Breast epithelium (tissue), 4 donors: ENCODE measurements around the gene EHMT2. TPM values are rescaled to one million over a fixed set of nuclear protein-coding genes. Genes with fewer than 3 reads are reported as not detected.

Source experiments
- DNase-seq, 2 donors: peaks; one replicate each; pipeline ENCODE4 v3.0.0-alpha.2; 2019; ENCODE audit warnings: low spot score in 2 of 2
- H3K27ac ChIP-seq, 2 donors: fragments of 200-600 bp; sonication (generic) in 1 of 2; one replicate each; pipeline ENCODE4 v1.5.1; 2016 to 2019; ENCODE audit warnings: mild to moderate bottlenecking in 1 of 2
- H3K27me3 ChIP-seq, 2 donors: fragments of 200-600 bp; sonication (generic) in 1 of 2; one replicate each; pipeline versions ENCODE4 v1.5.1 to v1.6.0; 2017 to 2019; ENCODE audit warnings: control low read depth in 1 of 2, mild to moderate bottlenecking in 1 of 2
- H3K36me3 ChIP-seq: fragments of 200-600 bp; one replicate; pipeline ENCODE4 v1.5.1; 2019
- H3K4me1 ChIP-seq, 2 donors: fragments of 200-600 bp; sonication (generic); one replicate each; pipeline ENCODE4 v1.5.1; 2016 to 2019; ENCODE audit warnings: control low read depth in 1 of 2
- H3K4me3 ChIP-seq, 3 donors: fragments of 200-600 bp; sonication (generic); 1 replicate in 2 of 3; 2 replicates in 1 of 3; pipeline ENCODE4 v1.5.1; 2016 to 2019; ENCODE audit warnings: mild to moderate bottlenecking in 3 of 3, moderate library complexity in 2 of 3
- H3K9me3 ChIP-seq, 2 donors: fragments of 200-600 bp; sonication (generic) in 1 of 2; one replicate each; pipeline ENCODE4 v1.5.1; 2016 to 2019; ENCODE audit warnings: control low read depth in 1 of 2
- POLR2A ChIP-seq: fragments of 450-650 bp; IDR thresholded peaks from one replicate; pipeline ENCODE4 v1.6.1; 2016; ENCODE audit warnings: antibody characterized with exemption, mild to moderate bottlenecking, moderate library complexity
- POLR2AphosphoS5 ChIP-seq, 3 donors: sonication (generic); formaldehyde crosslinking; IDR thresholded peaks; one replicate each; pipeline ENCODE4 v1.6.1; 2017; ENCODE audit warnings: antibody characterized with exemption in 3 of 3
- intact Hi-C: fragments of 100-400 bp; cut with DNase I; formaldehyde crosslinking; loops from one replicate; pipeline ENCODE4 v1.15.1; 2023; ENCODE audit warnings: low total_unique reads
- total RNA-seq, 3 donors: library from RNA; depleted of rRNA; stranded (reverse); fragments of >200 nt; gene quantifications; one replicate each; pipeline ENCODE4 v1.1.0, GENCODE V29; 2016
- TF ChIP-seq, protein P1 (sequence below), 3 donors: fragments of 450-650 bp; IDR thresholded peaks; one replicate each; pipeline ENCODE4 v1.5.1; 2016 to 2017; ENCODE audit warnings: antibody characterized with exemption in 3 of 3, mild to moderate bottlenecking in 3 of 3, moderate library complexity in 3 of 3

EHMT2 gene
- total RNA-seq, 3 donors from 2014 or later = 34.6 to 37.5 (median 37.0) TPM

- H3K4me1 ChIP-seq = peaks cover 0 to 4% of the 10 kb centered on the region in 2 donors
- peak; percentile 88 to 93 for DNase-seq
- H3K4me3 ChIP-seq = peak within 1 kb of the TSS; percentile 59 to 80 (median 76)
- H3K36me3 ChIP-seq = no peaks in the 10 kb centered on the region
- TF ChIP-seq POLR2AphosphoS5 (IDR thresholded peaks at IDR 0.05) (peak in 2 of 3 donors; percentile 42 to 54), POLR2A (no peak)
- TF ChIP-seq, protein P1, sequence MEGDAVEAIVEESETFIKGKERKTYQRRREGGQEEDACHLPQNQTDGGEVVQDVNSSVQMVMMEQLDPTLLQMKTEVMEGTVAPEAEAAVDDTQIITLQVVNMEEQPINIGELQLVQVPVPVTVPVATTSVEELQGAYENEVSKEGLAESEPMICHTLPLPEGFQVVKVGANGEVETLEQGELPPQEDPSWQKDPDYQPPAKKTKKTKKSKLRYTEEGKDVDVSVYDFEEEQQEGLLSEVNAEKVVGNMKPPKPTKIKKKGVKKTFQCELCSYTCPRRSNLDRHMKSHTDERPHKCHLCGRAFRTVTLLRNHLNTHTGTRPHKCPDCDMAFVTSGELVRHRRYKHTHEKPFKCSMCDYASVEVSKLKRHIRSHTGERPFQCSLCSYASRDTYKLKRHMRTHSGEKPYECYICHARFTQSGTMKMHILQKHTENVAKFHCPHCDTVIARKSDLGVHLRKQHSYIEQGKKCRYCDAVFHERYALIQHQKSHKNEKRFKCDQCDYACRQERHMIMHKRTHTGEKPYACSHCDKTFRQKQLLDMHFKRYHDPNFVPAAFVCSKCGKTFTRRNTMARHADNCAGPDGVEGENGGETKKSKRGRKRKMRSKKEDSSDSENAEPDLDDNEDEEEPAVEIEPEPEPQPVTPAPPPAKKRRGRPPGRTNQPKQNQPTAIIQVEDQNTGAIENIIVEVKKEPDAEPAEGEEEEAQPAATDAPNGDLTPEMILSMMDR (IDR thresholded peaks at IDR 0.05) = peak in 1 of 3 donors; percentile 8
- peak within 1 kb of the TSS; percentile 82 to 83 for H3K27ac ChIP-seq
- no peaks in the 10 kb centered on the region for H3K9me3 ChIP-seq
- intact Hi-C loops = loop anchor here (2.0 kb wide), 1 partner anchor 69 kb away; no protein-coding TSS in a partner anchor
- no peaks in the 10 kb centered on the region for H3K27me3 ChIP-seq
These were observed 4.6 kb upstream of the EHMT2 start, which contains the start of gene ZBTB12 for GRCh38 chr6:31901953-31902643. ZBTB12 (minus strand) TSS chr6:31902086; CDS start chr6:31901305, 781 bp downstream.

DNA sequence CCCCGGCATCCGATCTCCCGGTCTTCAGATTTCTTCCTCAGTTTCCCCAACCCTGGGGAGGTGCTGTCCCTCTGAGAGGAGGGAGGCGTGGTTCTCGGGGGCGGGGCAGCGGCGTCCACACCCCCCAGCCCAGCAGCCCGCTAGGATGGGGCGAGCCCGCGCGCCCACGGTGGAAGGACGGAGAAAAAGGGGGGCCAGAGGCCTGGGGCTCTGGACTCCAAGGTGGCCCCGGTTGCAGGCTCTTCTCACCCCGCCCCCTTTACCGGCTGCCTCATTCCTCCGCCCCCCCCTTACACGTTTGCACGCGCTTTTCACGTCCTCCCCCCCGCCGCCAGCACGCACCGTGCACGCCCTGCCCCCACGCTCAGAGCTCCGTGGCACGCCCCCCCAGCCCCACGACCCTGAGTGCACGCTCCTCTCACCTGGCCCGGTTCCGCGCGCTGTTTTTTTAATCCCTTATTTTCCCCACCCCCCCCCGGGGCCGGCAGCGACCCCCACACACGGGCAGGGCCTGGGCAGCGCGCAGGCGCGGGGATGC is 4.0 kb upstream of the EHMT2 start:
- Histone ChIP-seq H3K27me3 (no peaks in the 10 kb centered on the region), H3K4me3 (peak overlapping the region; percentile 59 to 80 (median 76)), H3K36me3 (no peaks in the 10 kb centered on the region), H3K27ac (peak overlapping the region; percentile 82 to 83), H3K9me3 (no peaks in the 10 kb centered on the region), H3K4me1 (peaks cover 0 to 4% of the 10 kb centered on the region in 2 donors)
- DNase-seq = peak in 1 of 2 donors; percentile 40
- intact Hi-C loops = loop anchor here (2.0 kb wide), 1 partner anchor 69 kb away; no protein-coding TSS in a partner anchor
- no peak for TF ChIP-seq POLR2AphosphoS5 (IDR thresholded peaks at IDR 0.05)
- TF ChIP-seq POLR2A = no peak
- TF ChIP-seq, protein P1 (IDR thresholded peaks at IDR 0.05) = no peak

- no peaks in the 10 kb centered on the region for H3K36me3 ChIP-seq
- H3K27ac ChIP-seq = peak overlapping the region; percentile 82 to 83
- DNase-seq = no peak
- peaks cover 0 to 4% of the 10 kb centered on the region in 2 donors for H3K4me1 ChIP-seq
- no peaks in the 10 kb centered on the region for H3K27me3 ChIP-seq
- H3K4me3 ChIP-seq = peak overlapping the region; percentile 59 to 80 (median 76)
- TF ChIP-seq, protein P1 (IDR thresholded peaks at IDR 0.05) = no peak
- TF ChIP-seq POLR2A (no peak), POLR2AphosphoS5 (IDR thresholded peaks at IDR 0.05) (peak in 1 of 3 donors; percentile 21)
- intact Hi-C loops = loop anchor here (2.0 kb wide), 1 partner anchor 70 kb away; no protein-coding TSS in a partner anchor
- H3K9me3 ChIP-seq = no peaks in the 10 kb centered on the region
These were observed 3.5 kb upstream of the EHMT2 start for GRCh38 chr6:31900917-31901414.

DNA sequence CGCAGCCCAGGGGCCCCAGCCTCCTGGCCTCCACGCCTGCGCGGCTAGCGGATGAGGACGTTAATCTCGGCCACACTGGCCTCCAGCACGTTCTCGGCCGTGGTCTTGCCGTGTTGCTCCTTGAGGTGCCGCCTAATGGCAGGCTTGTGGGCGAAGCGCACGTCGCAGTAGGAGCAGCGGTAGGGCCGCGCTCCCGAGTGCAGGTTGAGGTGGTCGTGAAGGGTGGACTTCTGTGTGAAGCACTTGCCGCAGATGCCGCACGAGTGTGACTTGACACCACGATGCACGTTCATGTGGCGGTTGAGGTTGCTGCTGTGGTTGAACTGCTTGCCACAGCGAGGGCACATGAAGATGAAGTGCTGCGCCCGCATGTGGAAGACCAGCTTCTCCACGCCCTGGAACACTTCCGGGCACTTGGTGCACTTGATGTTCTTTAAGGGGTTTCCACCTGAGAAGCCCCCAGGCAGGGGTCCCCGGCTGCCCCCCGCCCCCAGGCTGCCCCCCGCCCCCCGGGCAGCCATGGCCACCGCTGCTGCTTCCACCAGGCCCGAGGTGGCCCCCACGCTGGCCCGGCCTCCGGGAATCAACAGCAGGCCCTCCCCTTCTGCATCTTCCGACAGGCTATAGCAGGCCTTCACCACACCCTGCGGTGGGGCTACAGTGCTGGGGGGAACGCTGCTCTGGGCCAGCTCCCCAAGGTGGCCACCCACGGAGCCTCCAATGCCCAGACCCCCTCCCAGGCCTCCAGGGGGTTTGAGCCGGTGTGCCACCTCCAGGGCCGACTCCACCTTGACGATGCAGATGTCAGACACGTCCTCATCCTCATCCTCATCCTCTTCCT is 2.6 kb upstream of the EHMT2 start:
- Histone ChIP-seq H3K27ac (peak overlapping the region in 1 of 2 donors; percentile 82), H3K36me3 (no peaks in the 10 kb centered on the region), H3K9me3 (no peaks in the 10 kb centered on the region), H3K4me3 (no peak overlapping the region), H3K4me1 (peaks cover 0 to 4% of the 10 kb centered on the region in 2 donors), H3K27me3 (no peaks in the 10 kb centered on the region)
- DNase-seq = no peak
- TF ChIP-seq, protein P1 (IDR thresholded peaks at IDR 0.05) = no peak
- TF ChIP-seq POLR2A (no peak), POLR2AphosphoS5 (IDR thresholded peaks at IDR 0.05) (no peak)
- intact Hi-C loops = loop anchor here (2.0 kb wide), 1 partner anchor 71 kb away; no protein-coding TSS in a partner anchor
